HG03520 (cell line): Measurements from ENCODE around the gene RRP1.

ENCODE experiments used
- ATAC-seq: cut with Tn5 transposase; IDR thresholded peaks from one replicate; pipeline ENCODE4 v1.9.1; 2021; ENCODE audit warnings: mild to moderate bottlenecking, moderate library complexity; ENCODE audit not compliant: unreplicated experiment

Gene RRP1

DNA sequence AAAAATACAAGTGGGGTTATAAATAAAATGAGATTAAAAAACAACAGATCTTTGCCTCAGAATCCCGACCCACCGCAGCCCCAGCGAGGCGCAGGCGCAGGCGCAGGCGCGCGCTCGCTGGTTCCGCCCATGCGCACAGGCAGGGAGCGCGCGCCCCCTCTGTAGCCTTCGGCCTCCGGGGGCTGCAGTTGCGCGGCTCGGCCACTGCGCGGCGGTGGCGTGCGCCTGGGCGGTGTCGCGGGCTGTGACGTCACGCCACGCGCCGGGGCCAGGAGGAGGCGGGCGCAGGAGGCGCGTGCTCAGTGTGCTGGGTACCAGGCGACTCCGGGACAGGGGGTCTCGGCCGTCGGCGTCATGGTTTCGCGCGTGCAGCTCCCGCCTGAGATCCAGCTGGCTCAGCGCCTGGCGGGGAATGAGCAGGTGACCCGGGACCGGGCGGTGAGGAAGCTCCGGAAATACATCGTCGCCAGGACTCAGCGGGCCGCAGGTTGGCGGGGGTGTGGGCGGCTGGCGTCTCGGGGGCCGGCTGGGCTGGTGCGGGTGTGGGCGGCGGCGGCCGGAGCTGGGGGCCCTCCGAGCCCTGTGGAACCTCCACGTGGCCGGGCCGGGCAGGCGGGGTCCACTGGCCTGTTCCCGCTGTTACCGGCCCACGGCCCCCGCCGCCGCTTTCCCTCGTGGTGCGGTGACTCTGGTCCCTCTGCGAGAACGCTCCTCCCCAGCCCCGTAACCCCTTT is at the start of gene RRP1:
TSS of gene RRP1 (plus strand) at position 302 of the 734 bp plus-strand sequence. CDS start at position 355, 53 bp downstream.
- peak; percentile 76 for ATAC-seq

- ATAC-seq, result no peak
These were observed 49.5 kb upstream of the RRP1 start for GRCh38 chr21:43739621-43740435.

DNA sequence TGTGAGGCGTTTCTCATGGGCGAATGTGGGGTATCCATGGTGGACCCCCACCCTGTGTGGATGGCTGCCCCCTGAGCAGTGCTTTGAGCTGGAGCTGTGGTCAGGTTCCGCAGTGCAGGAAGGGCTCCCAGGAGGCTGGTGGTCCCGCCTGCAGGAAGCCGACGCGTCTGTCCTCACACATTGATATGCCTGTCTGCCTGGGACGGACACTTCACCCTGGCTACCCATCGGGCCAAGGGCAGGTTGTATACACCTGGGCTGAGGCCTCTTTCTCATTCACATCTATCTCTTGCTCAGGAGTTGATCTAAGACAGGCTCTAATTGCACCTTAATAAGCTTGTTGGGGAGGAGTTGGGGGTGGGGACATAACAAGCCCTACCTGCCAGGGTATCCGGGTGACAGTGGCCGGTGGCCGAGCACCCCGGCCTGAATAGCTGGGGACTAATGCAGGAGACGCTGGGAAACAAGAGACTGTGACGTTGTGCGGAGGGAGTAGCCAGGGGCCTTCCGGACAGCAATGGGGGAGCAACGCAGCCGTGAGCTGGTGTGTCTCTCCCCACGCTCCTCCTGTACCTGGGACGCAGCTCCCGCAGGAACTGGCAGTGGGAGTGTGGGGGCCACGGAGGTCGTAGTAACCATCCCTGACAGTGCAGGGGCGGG is 48.8 kb upstream of the RRP1 start:
- ATAC-seq, result no peak

DNA sequence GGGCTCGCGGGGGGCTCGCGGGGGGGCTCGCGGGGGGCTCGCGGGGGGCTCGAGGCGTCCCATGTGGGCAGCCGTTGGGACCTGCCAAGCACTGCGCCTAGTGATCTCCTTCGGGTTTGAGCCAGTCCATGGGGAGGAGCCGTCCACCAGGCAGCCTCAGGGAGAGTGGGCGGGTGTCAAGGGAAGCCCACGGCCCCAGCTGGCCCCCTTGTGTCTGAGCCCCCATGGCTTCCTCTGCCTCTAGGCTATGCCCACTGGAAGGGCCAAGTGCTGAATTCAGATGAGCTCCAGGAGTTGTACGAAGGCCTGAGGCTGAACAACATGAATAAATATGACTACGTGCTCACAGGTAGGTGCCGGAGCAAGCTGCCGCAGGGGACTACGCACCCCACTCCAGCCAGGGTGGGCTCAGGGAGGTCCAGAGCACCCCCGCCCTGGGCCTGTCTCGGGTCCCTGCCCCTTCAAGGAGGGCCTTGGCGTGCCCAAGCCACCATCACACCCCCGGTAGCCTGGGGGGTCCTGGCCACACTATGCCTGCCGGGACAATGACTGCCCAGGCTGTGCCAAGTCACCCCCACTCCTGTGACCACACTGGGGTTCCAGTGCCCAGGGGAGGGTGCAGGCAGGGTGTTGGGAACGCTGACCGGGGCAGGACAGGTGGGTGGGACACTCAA is 47.8 kb upstream of the RRP1 start:
- no peak for ATAC-seq

- no peak for ATAC-seq
These were observed 45.4 kb upstream of the RRP1 start for GRCh38 chr21:43743947-43744346.

- no peak for ATAC-seq
These were observed 44.7 kb upstream of the RRP1 start for GRCh38 chr21:43744725-43745124.

- no peak for ATAC-seq
These were observed 43.4 kb upstream of the RRP1 start for GRCh38 chr21:43745772-43746517.

DNA sequence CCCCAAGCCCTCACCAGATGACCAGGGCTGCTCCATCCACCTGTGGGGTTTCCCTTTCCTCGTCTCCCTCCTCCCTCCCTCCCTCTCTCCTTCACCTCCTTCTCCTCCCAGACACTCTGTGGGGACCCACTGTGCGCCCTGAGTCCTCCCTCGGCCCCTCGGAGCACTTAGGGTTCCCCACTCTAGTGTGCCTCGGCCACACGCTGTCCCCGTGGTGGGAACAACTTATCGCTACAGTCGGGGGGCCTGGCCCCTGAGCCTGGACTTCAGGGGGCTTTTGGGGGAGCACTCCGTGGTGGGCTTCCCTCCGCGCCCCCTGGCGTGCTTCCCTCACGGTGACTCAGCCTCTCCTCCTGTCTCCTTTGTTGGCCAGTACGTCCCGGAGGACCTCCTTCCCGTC is 40.8 kb upstream of the RRP1 start:
- no peak for ATAC-seq

DNA sequence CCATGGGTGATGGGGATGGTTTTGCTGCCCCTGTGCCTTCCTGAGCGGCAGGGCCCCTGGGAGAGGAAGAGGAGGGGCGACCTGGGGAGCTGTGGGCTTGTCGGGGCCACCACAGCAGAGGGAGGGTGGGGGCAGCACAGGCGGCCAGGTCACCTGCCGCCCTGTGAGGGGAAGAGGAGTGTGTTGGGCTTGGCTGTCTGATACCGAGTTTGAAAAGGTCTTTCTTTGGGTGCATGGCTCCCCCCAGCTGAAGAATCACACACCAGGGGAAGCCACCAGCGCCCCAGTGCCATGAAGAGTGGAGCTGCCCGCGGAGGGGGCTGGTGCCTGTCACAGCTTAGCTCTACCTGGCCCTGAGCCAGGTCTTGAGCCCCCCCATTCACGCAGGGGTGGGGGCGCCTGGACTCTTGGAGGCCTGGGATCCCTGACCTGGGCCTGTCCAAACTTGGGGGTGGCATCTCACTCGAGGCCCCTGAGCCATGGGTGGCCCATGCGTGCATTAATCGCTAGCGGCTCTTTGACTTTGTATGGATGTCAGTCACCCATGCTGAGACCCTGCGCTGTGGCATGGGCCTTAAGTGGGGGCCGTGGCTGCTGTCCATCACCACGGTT is 39.6 kb upstream of the RRP1 start:
- no peak for ATAC-seq

GRCh38 chr21:43750339-43751033 is 38.9 kb upstream of the RRP1 start:
- ATAC-seq, result no peak

DNA sequence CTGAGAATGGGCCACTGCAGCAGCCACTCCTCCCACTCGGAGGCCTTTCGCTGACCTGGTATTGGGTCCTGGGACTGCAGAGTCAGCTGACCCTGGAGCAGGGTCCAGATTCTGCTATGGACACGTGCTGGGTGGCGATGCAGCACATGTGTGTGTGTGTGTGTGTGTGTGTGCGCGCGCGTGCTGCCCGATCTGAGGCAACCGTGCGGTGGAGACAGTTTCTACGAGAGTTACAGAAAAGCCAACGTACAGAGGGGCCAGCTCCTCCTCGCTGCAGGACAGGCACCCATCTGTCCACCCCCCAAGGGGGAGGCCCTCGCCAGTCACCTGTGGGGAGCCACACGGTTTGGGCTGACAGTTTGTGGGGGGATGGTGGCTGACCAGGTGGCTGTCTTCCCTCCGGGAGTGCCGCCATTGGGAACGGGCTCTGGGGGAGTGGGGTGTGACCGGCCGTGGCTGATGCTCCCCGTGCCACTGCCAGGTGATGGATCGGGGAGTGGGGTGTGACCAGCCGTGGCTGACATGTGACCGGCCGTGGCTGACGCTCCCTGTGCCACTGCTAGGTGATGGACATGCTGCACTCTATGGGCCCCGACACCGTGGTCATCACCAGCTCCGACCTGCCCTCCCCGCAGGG is 37.3 kb upstream of the RRP1 start:
- ATAC-seq, result no peak

DNA sequence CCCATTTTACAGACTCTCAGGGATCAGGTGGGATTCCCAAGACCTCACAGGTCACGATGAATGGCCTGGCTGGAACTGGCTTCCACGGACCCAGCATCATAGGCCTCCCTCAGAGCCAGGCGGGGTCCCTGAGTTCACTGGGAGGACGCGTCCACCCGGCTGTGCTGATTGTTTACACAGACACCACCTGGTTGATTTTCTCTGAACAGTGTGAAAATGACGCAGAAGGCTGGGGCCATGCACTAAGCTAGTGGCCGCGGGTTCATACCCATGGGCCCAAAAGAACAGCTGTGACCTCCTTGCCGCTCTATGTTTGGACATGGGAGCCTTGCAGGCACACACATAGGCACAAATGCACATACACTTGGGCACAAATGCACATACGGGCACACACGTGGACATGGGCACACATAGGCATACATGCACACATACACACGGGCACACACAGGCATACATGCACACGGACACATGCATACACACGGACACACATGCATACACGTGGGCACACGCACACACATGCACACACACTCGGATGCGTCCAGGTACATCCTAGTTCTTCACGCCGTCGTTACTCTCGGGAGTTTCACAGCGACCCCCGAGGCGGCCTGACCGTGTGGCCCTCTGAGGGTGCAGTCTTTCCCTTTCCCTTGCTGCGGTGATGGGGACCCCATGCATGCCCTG is 36.5 kb upstream of the RRP1 start:
- no peak for ATAC-seq

- ATAC-seq, result no peak
These were observed 36.0 kb upstream of the RRP1 start for GRCh38 chr21:43753439-43753799.

- ATAC-seq, result no peak
These were observed 34.2 kb upstream of the RRP1 start for GRCh38 chr21:43754948-43755781.

DNA sequence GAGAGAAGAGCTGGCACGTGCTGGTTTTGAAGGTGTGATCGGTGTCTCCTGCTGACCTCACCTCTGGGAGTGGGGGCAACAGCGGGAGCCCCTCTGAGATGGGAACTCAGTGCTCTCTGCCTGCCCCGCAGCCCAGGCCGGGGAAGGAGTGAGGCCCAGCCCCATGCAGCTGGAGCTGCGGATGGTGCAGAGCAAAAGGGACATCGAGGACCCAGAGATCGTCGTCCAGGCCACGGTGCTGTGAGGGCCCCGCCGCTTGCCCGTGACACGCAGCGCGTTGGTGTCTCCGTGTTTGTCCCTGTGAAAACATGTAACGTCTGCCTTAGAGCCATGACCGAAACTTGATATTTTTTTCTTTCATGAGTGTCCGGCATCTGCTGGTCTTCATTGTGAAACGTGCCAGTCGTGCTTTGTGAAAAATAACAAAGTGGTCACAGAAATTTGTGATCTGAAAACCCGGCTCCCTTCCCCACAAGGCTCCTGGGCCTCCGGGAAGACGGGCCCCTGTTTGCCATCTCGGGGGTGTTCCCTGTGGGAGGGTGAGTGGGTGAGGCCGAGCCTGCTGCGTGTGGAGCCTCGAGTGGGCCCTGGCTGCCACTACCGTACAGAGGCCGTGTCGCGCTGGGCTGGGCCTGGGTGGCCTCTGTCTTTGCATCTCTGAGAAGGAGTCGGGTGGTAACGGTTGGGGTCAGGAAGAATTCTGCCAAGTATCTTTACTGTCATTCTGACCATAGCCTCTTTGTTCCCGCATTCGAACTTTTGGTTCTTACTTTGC is 33.4 kb upstream of the RRP1 start:
- no peak for ATAC-seq

- ATAC-seq, result no peak
These were observed 31.8 kb upstream of the RRP1 start for GRCh38 chr21:43757601-43758000.

- ATAC-seq, result no peak
These were observed 31.2 kb upstream of the RRP1 start for GRCh38 chr21:43758111-43758641.
